ENCODE data around the gene RECQL5.

DNA sequence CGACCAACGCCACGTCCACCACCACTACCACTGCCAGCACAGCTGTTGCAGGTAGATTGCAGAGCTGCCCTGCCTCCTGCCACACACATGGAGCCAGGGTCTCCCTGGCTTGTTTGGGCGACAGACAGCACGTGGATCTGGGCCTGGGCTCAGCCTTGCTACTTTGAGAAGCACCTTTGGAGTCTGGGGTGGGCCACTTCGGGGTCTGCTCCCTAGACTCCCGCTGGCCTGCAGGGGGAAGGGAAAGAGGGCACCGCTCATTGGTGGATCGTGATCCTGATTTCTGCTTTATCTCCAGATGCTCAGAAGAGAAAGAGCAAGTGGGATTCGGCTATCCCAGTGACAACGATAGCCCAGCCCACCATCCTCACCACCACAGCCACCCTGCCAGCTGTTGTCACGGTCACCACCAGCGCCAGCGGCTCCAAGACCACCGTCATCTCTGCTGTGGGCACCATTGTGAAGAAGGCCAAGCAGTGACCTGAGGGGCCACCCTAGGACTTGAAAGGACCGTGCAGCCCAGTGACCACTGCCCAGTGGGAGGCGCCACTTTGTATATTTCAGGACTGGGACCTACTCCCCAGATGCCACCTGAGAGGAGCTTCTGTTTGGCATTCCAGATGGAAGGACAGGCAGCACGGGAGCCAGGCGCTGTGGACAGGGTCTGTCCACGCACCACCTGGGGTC, 39.2 kb upstream of the RECQL5 start:
- TF ChIP-seq, protein P1, sequence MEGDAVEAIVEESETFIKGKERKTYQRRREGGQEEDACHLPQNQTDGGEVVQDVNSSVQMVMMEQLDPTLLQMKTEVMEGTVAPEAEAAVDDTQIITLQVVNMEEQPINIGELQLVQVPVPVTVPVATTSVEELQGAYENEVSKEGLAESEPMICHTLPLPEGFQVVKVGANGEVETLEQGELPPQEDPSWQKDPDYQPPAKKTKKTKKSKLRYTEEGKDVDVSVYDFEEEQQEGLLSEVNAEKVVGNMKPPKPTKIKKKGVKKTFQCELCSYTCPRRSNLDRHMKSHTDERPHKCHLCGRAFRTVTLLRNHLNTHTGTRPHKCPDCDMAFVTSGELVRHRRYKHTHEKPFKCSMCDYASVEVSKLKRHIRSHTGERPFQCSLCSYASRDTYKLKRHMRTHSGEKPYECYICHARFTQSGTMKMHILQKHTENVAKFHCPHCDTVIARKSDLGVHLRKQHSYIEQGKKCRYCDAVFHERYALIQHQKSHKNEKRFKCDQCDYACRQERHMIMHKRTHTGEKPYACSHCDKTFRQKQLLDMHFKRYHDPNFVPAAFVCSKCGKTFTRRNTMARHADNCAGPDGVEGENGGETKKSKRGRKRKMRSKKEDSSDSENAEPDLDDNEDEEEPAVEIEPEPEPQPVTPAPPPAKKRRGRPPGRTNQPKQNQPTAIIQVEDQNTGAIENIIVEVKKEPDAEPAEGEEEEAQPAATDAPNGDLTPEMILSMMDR (IDR thresholded peaks at IDR 0.05): no peak
- no peak for TF ChIP-seq POLR2A (IDR thresholded peaks at IDR 0.05)
